ENCODE results near the gene TRAP1.
A peak's percentile ranks its signal among the peaks of the same experiment; 100 is the strongest.
"Not testable (repeated sequence)": the region's sequence is repeated elsewhere in the genome, so short reads cannot be mapped to it uniquely, and the experiment has no call there.

Gene TRAP1

GRCh38 chr16:3670711-3671110 lies 46.6 kb downstream of the TRAP1 start:
- no peak for DNase-seq

- DNase-seq: no peak
These were observed 48.2 kb downstream of the TRAP1 start for GRCh38 chr16:3669082-3669481.

- DNase-seq: no peak
These were observed 48.7 kb downstream of the TRAP1 start for GRCh38 chr16:3668626-3669025.

GRCh38 chr16:3665508-3665907 lies 51.8 kb downstream of the TRAP1 start:
- no peak for DNase-seq

- DNase-seq: no peak
These were observed 53.0 kb downstream of the TRAP1 start for GRCh38 chr16:3664187-3664896.

- no peak for DNase-seq
These were observed 54.7 kb downstream of the TRAP1 start for GRCh38 chr16:3662601-3663000.

- DNase-seq: no peak
These were observed 55.4 kb downstream of the TRAP1 start for GRCh38 chr16:3661922-3662321.

GRCh38 chr16:3661311-3661710 lies 56.0 kb downstream of the TRAP1 start:
- DNase-seq: no peak

GRCh38 chr16:3659251-3659650 lies 58.1 kb downstream of the TRAP1 start:
- DNase-seq: no peak

- peak; percentile 21 for DNase-seq
These were observed 60.5 kb downstream of the TRAP1 start for GRCh38 chr16:3656491-3657468.

GRCh38 chr16:3656160-3656490 lies 61.2 kb downstream of the TRAP1 start:
- DNase-seq: not testable (repeated sequence)

GRCh38 chr16:3655396-3656159 lies 61.7 kb downstream of the TRAP1 start:
- DNase-seq: no peak

GRCh38 chr16:3655030-3655395 lies 62.3 kb downstream of the TRAP1 start:
- DNase-seq: no peak

GRCh38 chr16:3654249-3654991 lies 62.9 kb downstream of the TRAP1 start, which contains the start of gene DNASE1:
TSS of gene DNASE1 (plus strand) at chr16:3654691. CDS start at chr16:3655374, 683 bp downstream.
- DNase-seq: peak; percentile 49

- DNase-seq: no peak
These were observed 64.7 kb downstream of the TRAP1 start for GRCh38 chr16:3652373-3653195.

- DNase-seq: no peak
These were observed 65.6 kb downstream of the TRAP1 start for GRCh38 chr16:3651461-3652372.

- no peak for DNase-seq
These were observed 66.6 kb downstream of the TRAP1 start for GRCh38 chr16:3650631-3651265.

- no peak for DNase-seq
These were observed 70.9 kb downstream of the TRAP1 start for GRCh38 chr16:3646348-3646920.

GRCh38 chr16:3645504-3646347 lies 71.6 kb downstream of the TRAP1 start:
- no peak for DNase-seq

All from stimulated activated CD4-positive, alpha-beta T cell treated with anti-CD3 and anti-CD28 coated beads, Interleukin-12 subunit alpha, Interleukin-12 subunit beta, amount 100 ng/mL, for 4 hours (primary cell).